ENCODE measurements around the gene USP48.
"Not testable (repeated sequence)": the region's sequence is repeated elsewhere in the genome, so short reads cannot be mapped to it uniquely, and the experiment has no call there.

Gene USP48

DNA sequence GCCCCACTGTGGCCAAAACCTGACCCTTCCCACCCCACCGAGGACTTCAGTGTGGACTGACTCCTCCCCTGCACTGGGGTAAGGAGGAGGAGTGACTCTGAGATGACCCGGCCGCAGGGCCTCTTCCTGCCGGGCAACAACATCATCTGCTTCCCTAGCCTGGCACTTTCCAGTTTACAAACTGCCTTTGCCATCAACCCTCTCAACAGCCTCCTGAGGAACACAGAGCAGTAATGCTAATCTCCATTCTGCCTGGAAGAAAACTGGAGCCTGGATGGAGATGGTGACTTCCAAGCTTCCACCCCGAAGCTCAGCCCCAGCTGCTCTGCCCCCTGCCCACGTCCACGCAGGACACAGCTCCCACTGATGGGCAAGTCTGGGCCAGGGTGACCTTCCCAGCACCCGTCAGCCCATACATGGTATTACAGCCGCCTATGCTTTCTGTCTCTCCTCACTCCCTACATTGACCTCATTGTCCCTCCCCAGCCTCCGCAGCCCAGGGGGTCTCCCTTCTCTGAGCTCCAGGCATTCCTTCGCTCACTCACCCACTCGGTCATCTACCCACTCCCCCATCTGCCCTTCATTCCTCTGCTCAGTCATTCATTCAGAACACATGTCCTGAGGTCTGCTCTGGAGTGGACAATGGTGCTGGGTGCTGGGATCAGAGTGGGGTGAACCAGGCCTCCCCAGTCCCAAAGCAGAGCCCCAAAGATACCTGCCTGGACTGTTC lies 148.0 kb downstream of the USP48 start:
- no peak for DNase-seq (ENCODE audit: low read depth)

DNA sequence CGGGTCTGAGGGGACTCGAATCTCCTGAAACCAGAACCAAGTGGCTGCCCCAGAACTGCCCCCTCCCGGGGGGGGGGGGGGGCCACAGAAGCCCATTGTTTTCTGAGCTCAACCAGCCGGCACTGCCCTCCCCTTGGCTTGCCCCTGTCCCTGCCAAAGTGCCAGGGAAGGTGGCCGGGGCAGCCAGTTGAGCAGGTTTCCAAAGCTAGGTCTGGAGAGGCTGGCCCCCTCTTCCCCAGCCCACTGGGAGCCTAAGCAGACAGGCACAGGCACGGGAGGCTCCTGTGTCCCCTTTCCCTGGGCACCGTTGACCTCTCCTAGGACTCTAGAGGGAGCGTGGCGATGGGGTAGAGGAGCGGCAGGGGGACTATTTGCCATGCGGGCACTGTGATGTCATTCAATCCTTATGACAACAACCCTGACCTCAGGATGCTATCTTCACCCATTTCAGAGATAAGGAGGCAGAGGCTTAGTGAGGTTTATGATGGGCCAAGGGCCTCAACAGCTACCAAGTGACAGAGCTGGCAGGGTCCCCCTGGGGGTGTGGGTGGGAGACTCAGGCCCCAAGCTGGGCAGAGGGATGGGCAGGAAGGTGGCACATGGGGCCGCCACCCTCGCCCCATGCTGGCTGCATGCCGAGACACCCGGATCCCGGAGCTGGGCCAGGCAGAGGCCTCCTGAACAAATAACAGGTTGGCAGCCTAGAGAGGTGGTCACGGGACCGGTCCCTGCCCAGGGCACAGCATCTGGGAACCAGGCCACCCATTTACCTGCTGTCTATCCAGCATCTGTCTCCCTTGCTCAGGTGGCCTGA lies 148.8 kb downstream of the USP48 start:
- no peak for DNase-seq (ENCODE audit: low read depth)

DNA sequence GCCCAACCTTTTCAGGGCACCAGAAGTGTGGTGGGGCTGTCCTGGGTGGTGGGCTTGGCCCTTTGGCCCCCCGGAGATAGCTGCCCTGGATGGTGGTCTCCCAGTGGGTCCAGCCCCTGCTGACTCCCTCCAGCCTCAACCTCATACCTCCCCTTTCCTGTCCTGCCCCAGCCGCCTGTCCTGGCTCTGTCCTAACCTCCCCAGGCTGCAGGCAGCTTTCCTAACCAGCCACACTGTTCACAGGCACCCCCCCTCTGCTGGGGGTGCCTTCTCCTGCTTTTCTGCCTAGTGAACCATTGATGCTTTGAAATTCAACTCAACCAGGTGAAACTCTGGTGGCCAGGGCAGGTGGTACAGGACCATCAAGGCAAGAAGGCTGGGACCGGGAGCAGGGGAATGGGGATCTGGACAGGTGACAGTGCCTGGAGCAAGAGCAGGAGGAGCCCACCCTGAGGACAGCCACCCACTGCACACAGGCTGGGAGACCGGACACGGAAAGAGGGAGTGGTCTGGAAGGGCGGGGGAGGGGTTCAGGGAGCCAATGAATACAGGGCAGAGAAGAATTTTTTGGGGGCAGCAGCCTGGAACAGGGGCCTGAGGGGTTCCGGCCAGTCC lies 149.7 kb downstream of the USP48 start:
- DNase-seq (ENCODE audit: low read depth): no peak

DNA sequence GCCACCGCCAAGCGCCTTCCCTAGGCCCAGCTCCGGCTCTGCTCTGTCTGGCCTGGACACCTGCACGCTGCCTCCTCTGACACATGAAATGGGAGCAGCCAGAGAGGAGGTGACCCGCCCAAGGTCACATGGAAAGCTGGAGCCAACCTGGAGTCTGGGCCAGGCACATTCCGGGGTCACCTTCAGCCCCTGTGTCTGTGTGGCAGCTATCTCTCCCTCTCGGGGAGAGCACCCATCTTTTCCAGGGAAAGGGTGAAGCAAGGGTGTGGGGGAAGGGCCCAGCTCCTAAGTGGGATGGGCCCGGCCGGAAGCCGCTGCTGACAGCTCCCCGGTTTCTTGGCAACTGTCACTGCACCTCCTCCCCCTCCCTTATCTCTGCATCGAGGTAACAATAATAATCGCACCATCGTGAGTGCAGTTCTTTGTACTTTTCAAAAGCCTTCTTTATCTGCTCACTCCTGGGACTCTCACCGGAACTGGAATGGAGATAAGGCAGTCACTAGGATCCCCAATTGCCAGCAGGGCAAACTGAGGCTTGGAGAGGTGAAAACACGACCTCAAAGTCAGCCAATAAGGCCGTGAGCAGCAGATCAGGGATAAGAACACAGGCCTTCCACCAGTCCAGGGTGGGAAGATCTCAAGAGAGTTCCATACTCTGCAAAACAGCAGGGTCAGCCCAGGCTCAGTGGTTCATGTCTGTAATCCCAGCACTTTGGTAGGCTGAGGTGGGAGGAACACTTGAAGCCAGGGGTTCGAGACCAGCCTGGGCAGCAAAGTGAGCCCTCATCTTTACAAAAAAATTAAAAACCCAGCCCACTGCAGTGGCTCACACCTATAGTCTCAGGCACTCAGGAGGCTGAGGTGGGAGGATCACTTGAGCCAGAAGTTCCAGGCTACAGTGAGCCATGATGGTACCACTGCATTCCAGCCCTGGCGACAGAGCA lies 150.7 kb downstream of the USP48 start:
- DNase-seq (ENCODE audit: low read depth): no peak

DNA sequence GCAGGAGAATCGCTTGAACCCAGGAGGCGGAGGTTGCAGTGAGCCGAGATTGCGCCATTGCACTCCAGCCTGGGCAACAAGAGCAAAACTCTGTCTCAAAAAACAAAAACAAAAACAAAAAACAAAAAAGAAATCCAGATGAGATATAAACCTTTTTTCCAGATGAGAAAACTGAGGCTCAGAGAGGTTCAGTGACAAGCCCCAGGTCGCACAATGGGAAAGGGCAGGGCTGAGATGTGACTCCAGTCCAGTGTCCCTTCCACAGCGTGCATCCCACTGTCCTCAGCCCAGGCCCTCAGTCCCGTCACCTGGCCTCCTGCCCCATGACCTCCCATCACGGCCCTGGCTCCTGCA lies 151.4 kb downstream of the USP48 start:
- not testable (repeated sequence) for DNase-seq (ENCODE audit: low read depth)

DNA sequence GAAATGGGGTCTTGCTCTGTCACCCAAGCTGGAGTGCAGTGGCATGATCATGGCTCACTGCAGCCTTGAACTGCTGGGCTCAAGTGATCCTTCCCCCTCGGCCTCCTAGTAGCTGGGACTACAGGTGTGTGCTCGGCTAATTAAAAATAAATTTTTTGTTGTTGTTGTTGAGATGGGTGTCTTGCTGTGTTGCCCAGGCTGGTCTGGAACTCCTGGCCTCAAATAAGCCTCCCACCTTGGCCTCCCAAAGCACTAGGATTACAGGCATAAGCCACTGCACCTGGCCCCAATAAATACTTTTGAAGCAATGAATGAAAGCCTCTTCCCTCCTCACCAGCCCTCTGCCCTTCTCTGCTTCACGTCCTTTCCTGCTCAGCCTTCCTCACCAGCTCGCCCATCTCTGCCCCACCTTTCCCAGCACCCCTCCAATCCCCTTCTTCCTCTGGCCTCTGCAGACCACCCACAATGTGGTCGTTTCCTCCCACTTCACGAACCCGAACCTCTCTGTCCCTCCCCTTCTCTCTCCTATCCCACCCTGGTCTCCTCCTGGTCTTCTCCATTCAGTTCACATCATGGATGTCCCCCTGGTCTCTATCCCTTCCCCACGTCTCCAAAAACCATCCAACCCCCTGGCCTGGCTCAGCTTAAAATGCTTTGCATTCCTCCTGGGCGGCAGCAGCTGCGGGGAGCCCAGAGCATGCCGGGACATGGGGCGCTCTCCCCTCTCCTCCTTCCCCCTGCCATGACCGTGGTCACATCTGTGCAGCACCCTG lies 152.2 kb downstream of the USP48 start:
- DNase-seq (ENCODE audit: low read depth): no peak

DNA sequence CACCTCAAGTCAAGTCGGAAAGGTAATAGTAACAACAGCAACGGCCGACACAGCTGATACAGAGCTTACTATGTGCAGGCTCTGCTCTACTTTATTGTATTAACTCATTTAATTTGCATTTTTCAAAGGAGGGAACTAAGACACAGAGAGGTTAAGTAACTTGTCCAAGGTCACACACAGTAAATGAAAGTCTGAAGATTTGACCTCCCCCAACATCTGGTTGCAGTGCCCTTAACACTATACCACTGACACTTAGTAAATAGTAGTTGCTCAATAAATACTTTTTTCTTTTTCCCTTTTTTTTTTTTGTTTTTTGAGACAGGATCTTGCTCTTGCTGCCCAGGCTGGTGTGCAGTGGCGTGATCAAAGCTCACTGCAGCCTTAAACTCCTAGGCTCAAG lies 153.0 kb downstream of the USP48 start:
- no peak for DNase-seq (ENCODE audit: low read depth)

DNA sequence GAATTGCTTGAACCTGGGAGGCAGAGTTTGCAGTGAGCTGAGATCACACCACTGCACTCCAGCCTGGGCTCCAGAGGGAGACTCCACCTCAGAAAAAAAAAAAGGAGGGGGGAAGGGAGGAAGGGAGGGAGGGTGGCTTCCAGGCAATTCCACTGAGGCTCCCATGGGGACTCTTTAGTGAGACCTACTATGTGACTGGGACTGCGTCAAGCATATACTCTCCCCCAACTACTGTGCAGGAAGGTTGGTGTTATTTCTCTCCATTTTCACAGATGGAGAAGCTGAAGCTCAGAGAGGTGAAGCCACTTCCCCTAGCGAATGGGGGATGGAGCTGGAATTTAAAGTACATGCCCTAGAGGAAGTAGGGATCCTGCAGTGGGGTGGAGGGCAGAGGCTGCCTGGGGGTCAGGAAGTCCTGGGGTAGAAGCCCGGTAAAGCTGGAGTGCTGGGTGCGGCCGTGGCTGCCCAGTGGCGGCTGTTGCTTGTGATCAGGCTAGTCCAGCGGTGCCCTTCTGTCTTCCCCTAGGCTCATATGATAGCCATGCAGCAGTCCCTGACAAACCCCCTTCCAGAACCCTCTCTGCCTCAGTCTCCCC lies 154.1 kb downstream of the USP48 start:
- DNase-seq (ENCODE audit: low read depth): no peak

Measured in HS-5 (cell line).